ENCODE results near the gene RAB31.

DNA sequence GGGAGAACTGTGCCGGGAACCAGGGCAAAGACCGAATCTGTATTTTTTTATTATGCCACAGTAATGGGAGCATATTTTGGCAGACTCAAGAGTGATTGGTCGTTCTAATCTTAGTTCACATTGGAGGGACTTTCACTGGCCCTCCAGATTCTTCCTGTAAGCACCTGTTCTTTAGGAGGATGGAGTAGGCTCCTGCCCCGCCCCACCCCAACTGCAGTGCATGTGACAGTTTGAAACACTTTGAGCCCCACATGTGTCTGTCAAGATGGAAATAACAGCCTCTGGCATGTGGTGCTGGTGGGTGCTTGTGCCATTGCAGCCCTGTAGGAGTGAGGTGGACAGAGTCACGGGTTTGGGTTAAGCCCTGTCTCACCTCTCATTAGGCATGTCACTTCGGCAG is 134.3 kb downstream of the RAB31 start:
- TF ChIP-seq, protein P1, sequence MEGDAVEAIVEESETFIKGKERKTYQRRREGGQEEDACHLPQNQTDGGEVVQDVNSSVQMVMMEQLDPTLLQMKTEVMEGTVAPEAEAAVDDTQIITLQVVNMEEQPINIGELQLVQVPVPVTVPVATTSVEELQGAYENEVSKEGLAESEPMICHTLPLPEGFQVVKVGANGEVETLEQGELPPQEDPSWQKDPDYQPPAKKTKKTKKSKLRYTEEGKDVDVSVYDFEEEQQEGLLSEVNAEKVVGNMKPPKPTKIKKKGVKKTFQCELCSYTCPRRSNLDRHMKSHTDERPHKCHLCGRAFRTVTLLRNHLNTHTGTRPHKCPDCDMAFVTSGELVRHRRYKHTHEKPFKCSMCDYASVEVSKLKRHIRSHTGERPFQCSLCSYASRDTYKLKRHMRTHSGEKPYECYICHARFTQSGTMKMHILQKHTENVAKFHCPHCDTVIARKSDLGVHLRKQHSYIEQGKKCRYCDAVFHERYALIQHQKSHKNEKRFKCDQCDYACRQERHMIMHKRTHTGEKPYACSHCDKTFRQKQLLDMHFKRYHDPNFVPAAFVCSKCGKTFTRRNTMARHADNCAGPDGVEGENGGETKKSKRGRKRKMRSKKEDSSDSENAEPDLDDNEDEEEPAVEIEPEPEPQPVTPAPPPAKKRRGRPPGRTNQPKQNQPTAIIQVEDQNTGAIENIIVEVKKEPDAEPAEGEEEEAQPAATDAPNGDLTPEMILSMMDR (IDR thresholded peaks at IDR 0.05) = no peak
- no peak for TF ChIP-seq POLR2A (IDR thresholded peaks at IDR 0.05)
